ENCODE results near the gene PLD4. TPM values are rescaled to one million over a fixed set of nuclear protein-coding genes. Genes with fewer than 3 reads are reported as not detected.
A peak's percentile ranks its signal among the peaks of the same experiment; 100 is the strongest.

Gene PLD4
- total RNA-seq, 4 donors from 2014 or later, result 0.84 to 2.6 (median 1.2) TPM

- 82 to 89% methylated on average over 6 to 15 of the region's 15 CpGs for WGBS, 2 donors
- H3K4me3 ChIP-seq (ENCODE audit: low read depth, poor library complexity, severe bottlenecking), result no peak overlapping the region
- peak in 1 of 2 donors; percentile 83 for DNase-seq (ENCODE audit: low spot score in 2 of 2)
- intact Hi-C loops (cut with DNase I; ENCODE audit: low total_unique reads), result no loop called here
- no peak for TF ChIP-seq POLR2A (IDR thresholded peaks at IDR 0.05)
Observed at GRCh38 chr14:104925855-104926609, 1.4 kb downstream of the PLD4 start.

DNA sequence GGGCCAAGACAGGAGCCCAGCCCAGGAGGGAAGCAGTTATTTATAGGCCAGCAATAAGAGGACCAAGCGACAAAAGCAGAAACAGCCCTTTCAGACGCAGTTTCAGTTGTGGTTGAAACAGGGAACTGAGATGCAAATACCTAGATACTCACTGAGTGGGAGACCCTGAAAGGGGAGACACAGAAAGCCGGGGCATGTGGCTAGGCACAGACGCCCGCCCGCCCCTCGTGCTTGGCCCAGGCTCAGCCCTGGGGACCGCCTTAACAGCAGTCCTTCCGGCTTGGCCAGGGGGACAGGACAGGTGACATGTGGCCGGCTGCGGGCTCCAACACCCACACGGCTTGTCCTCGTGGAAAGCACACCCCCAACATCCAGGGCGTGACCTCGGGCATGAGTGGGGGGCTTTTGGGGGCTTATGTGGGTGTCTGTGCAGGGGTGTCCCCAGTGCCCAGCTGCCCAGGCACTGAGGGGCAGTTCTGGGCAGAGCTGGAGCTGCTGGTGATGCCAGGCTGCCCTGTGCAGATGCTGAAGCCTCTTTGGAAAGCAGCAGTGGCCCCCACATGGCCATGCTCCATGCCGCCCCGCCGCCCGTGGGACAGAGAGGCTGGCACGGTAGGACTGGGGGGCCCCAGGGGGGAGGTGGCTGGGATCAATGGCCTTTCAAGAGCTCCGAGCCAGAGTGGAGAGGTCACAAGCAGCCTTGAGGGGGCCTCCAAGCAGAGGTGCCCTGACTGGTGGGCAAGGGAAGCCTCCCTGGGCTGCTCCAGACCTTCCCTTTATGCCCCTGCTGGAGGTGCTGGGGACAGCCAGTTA, 2.1 kb downstream of the PLD4 start:
- 70 to 71% methylated on average over 13 to 21 of the region's 21 CpGs for WGBS, 2 donors
- DNase-seq (ENCODE audit: low spot score in 2 of 2), result peak in 1 of 2 donors; percentile 84
- intact Hi-C loops (cut with DNase I; ENCODE audit: low total_unique reads), result no loop called here
- no peak for TF ChIP-seq POLR2A (IDR thresholded peaks at IDR 0.05)
- TF ChIP-seq, protein P1, sequence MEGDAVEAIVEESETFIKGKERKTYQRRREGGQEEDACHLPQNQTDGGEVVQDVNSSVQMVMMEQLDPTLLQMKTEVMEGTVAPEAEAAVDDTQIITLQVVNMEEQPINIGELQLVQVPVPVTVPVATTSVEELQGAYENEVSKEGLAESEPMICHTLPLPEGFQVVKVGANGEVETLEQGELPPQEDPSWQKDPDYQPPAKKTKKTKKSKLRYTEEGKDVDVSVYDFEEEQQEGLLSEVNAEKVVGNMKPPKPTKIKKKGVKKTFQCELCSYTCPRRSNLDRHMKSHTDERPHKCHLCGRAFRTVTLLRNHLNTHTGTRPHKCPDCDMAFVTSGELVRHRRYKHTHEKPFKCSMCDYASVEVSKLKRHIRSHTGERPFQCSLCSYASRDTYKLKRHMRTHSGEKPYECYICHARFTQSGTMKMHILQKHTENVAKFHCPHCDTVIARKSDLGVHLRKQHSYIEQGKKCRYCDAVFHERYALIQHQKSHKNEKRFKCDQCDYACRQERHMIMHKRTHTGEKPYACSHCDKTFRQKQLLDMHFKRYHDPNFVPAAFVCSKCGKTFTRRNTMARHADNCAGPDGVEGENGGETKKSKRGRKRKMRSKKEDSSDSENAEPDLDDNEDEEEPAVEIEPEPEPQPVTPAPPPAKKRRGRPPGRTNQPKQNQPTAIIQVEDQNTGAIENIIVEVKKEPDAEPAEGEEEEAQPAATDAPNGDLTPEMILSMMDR (IDR thresholded peaks at IDR 0.05), result no peak
- H3K4me3 ChIP-seq (ENCODE audit: low read depth, poor library complexity, severe bottlenecking), result no peak overlapping the region

DNA sequence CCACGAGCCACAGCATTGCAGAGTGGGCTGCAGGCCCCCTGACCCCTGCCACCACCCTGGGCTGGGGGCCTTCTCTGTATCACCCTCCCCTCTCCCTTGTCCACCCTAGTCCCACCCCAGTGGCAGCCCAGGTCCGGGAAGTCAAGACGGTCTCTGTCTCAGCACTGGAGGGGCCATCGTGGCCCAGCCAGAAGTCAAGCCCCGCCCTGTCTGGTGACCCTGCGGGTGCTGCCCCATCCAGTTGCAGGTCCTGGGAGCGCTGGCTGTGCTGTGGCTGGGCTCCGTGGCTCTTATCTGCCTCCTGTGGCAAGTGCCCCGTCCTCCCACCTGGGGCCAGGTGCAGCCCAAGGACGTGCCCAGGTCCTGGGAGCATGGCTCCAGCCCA, 2.7 kb downstream of the PLD4 start:
- intact Hi-C loops (cut with DNase I; ENCODE audit: low total_unique reads), result no loop called here
- TF ChIP-seq POLR2A (IDR thresholded peaks at IDR 0.05), result no peak
- TF ChIP-seq, protein P1 (IDR thresholded peaks at IDR 0.05), result no peak
- no peak overlapping the region for H3K4me3 ChIP-seq (ENCODE audit: low read depth, poor library complexity, severe bottlenecking)
- 58 to 72% methylated on average over 7 to 10 of the region's 10 CpGs for WGBS, 2 donors
- no peak for DNase-seq (ENCODE audit: low spot score in 2 of 2)

GRCh38 chr14:104927901-104928300, 3.2 kb downstream of the PLD4 start:
- 51 to 67% methylated on average over 6 to 8 of the region's 8 CpGs for WGBS, 2 donors
- no peak overlapping the region for H3K4me3 ChIP-seq (ENCODE audit: low read depth, poor library complexity, severe bottlenecking)
- no peak for TF ChIP-seq POLR2A (IDR thresholded peaks at IDR 0.05)
- TF ChIP-seq, protein P1 (IDR thresholded peaks at IDR 0.05), result no peak
- intact Hi-C loops (cut with DNase I; ENCODE audit: low total_unique reads), result no loop called here
- DNase-seq (ENCODE audit: low spot score in 2 of 2), result no peak

- DNase-seq (ENCODE audit: low spot score in 2 of 2), result no peak
- H3K4me3 ChIP-seq (ENCODE audit: low read depth, poor library complexity, severe bottlenecking), result no peak overlapping the region
- intact Hi-C loops (cut with DNase I; ENCODE audit: low total_unique reads), result no loop called here
- 80 to 83% methylated on average over 16 to 17 of the region's 17 CpGs for WGBS, 2 donors
- TF ChIP-seq, protein P1 (IDR thresholded peaks at IDR 0.05), result no peak
- no peak for TF ChIP-seq POLR2A (IDR thresholded peaks at IDR 0.05)
Observed at GRCh38 chr14:104928391-104929133, 3.9 kb downstream of the PLD4 start.

Data from lower leg skin (tissue), 4 donors.